HG02623 (cell line): ENCODE measurements around the gene FXYD3.

Source experiments
- ATAC-seq: cut with Tn5 transposase; IDR thresholded peaks from one replicate; pipeline ENCODE4 v1.9.1; 2021; ENCODE audit warnings: moderate library complexity; ENCODE audit not compliant: unreplicated experiment

FXYD3 gene

GRCh38 chr19:35105411-35106290 is 10.0 kb upstream of the FXYD3 start:
- no peak for ATAC-seq

- no peak for ATAC-seq
Measured at GRCh38 chr19:35106291-35106583, 9.4 kb upstream of the FXYD3 start.

- ATAC-seq = no peak
Measured at GRCh38 chr19:35106898-35107541, 8.6 kb upstream of the FXYD3 start.

GRCh38 chr19:35107545-35107944 is 8.1 kb upstream of the FXYD3 start:
- ATAC-seq = no peak

- no peak for ATAC-seq
Measured at GRCh38 chr19:35108730-35109129, 6.9 kb upstream of the FXYD3 start.

GRCh38 chr19:35109395-35110112 is 6.1 kb upstream of the FXYD3 start:
- ATAC-seq = no peak

GRCh38 chr19:35110974-35111373 is 4.6 kb upstream of the FXYD3 start:
- ATAC-seq = no peak

GRCh38 chr19:35112995-35113688 is 2.5 kb upstream of the FXYD3 start:
- ATAC-seq = no peak

GRCh38 chr19:35114353-35115176 is 1.1 kb upstream of the FXYD3 start:
- no peak for ATAC-seq

- no peak for ATAC-seq
Measured at GRCh38 chr19:35116072-35116801, 614 bp downstream of the FXYD3 start.

- no peak for ATAC-seq
Measured at GRCh38 chr19:35117116-35117515, 1.5 kb downstream of the FXYD3 start.

- no peak for ATAC-seq
Measured at GRCh38 chr19:35117799-35118198, 2.2 kb downstream of the FXYD3 start.

GRCh38 chr19:35118268-35119020 is 2.8 kb downstream of the FXYD3 start:
- ATAC-seq = no peak

- ATAC-seq = no peak
Measured at GRCh38 chr19:35119091-35119490, 3.5 kb downstream of the FXYD3 start.

- ATAC-seq = no peak
Measured at GRCh38 chr19:35119578-35120155, 4.0 kb downstream of the FXYD3 start.

- no peak for ATAC-seq
Measured at GRCh38 chr19:35120492-35120891, 4.9 kb downstream of the FXYD3 start.

- ATAC-seq = no peak
Measured at GRCh38 chr19:35120898-35121297, 5.3 kb downstream of the FXYD3 start.

GRCh38 chr19:35122687-35123551 is 7.3 kb downstream of the FXYD3 start:
- ATAC-seq = no peak
